ENCODE results near the gene CD248. TPM values are rescaled to one million over a fixed set of nuclear protein-coding genes. Genes with fewer than 3 reads are reported as not detected.

CD248 gene
- total RNA-seq, 1 donor, result 99.1 TPM

- no peak overlapping the region for H3K4me3 ChIP-seq (ENCODE audit: low read depth, low read length)
- DNase-seq (ENCODE audit: low read depth), result no peak
- no peak for TF ChIP-seq CTCF (IDR thresholded peaks at IDR 0.05; ENCODE audit: insufficient read depth, low read length)
Observed at GRCh38 chr11:66265531-66266377, 51.1 kb downstream of the CD248 start.

- no peak for DNase-seq (ENCODE audit: low read depth)
- no peak overlapping the region for H3K4me3 ChIP-seq (ENCODE audit: low read depth, low read length)
- TF ChIP-seq CTCF (IDR thresholded peaks at IDR 0.05; ENCODE audit: insufficient read depth, low read length), result peak; percentile 43
Observed at GRCh38 chr11:66264914-66265313, 51.9 kb downstream of the CD248 start.

Other genes with a start within 250 kb of the CD248 start
- gene PACS1, start 246.8 kb downstream of the CD248 start, total RNA-seq (ENCODE audit: low replicate concordance), result 18.6 and 31.5 TPM in 2 replicates
- 11.5 and 15.9 TPM in 2 replicates for gene KLC2, start 59.3 kb downstream of the CD248 start, total RNA-seq (ENCODE audit: low replicate concordance)
- gene RAB1B, start 48.4 kb downstream of the CD248 start, total RNA-seq (ENCODE audit: low replicate concordance), result 69.1 and 85.1 TPM in 2 replicates
- gene CNIH2, start 38.9 kb downstream of the CD248 start, total RNA-seq (ENCODE audit: low replicate concordance), result 1.1 TPM in 1 of 2 replicates, not detected in the other
- 35.0 and 119 TPM in 2 replicates for gene YIF1A, start 27.9 kb downstream of the CD248 start, total RNA-seq (ENCODE audit: low replicate concordance)
- 0.27 and 0.41 TPM in 2 replicates for gene TMEM151A, start 25.1 kb downstream of the CD248 start, total RNA-seq (ENCODE audit: low replicate concordance)
- 10.1 and 45.3 TPM in 2 replicates for gene RIN1, start 19.4 kb upstream of the CD248 start, total RNA-seq (ENCODE audit: low replicate concordance)
- gene BRMS1, start 28.1 kb upstream of the CD248 start, total RNA-seq (ENCODE audit: low replicate concordance), result 22.6 and 38.5 TPM in 2 replicates
- gene B4GAT1, start 30.6 kb upstream of the CD248 start, total RNA-seq (ENCODE audit: low replicate concordance), result 21.5 and 36.3 TPM in 2 replicates
- 0.36 TPM in 1 of 2 replicates, not detected in the other for gene SLC29A2, start 54.7 kb upstream of the CD248 start, total RNA-seq (ENCODE audit: low replicate concordance)
- 0.18 TPM in 1 of 2 replicates, not detected in the other for gene NPAS4, start 104.0 kb upstream of the CD248 start, total RNA-seq (ENCODE audit: low replicate concordance)
- 39.4 and 40.0 TPM in 2 replicates for gene MRPL11, start 121.8 kb upstream of the CD248 start, total RNA-seq (ENCODE audit: low replicate concordance)
- gene PELI3, start 149.9 kb upstream of the CD248 start, total RNA-seq (ENCODE audit: low replicate concordance), result 9.0 and 10.8 TPM in 2 replicates
- gene DPP3, start 163.4 kb upstream of the CD248 start, total RNA-seq (ENCODE audit: low replicate concordance), result 19.0 and 31.7 TPM in 2 replicates
- gene BBS1, start 193.6 kb upstream of the CD248 start, total RNA-seq (ENCODE audit: low replicate concordance), result 41.7 and 54.7 TPM in 2 replicates
- gene ZDHHC24, start 229.0 kb upstream of the CD248 start, total RNA-seq (ENCODE audit: low replicate concordance), result 8.6 and 11.0 TPM in 2 replicates
- gene ACTN3, start 229.9 kb upstream of the CD248 start, total RNA-seq (ENCODE audit: low replicate concordance), result not detected in 2 replicates